K562 (cell line): ENCODE results near the gene RERE. TPM values are rescaled to one million over a fixed set of nuclear protein-coding genes. Genes with fewer than 3 reads are reported as not detected.

Experiments used
- BRF1 ChIP-seq: IDR thresholded peaks from 3 replicates; pipeline ENCODE4 v1.6.1; 2011; ENCODE audit warnings: borderline replicate concordance, mild to moderate bottlenecking; ENCODE audit not compliant: insufficient read length; ENCODE audit errors: extremely low read depth
- CBFA2T3 ChIP-seq: fragments of 450-650 bp; IDR thresholded peaks from 2 replicates; pipeline ENCODE4 v1.6.1; 2017
- CREB1 ChIP-seq, 2 experiments: sonication (generic) in 1 of 2; formaldehyde crosslinking in 1 of 2; IDR thresholded peaks; 2 replicates each; pipeline versions ENCODE4 v1.6.1 to v1.8.0; 2012 to 2022; ENCODE audit warnings: inconsistent platforms in 1 of 2, mild to moderate bottlenecking in 1 of 2, missing genetic modification reagents in 1 of 2, moderate library complexity in 1 of 2
- CTBP1 ChIP-seq: fragments of 450-650 bp; IDR thresholded peaks from 2 replicates; pipeline ENCODE4 v1.6.1; 2016; ENCODE audit warnings: borderline replicate concordance
- DDX20 ChIP-seq: fragments of 450-650 bp; IDR thresholded peaks from 2 replicates; pipeline ENCODE4 v1.6.1; 2016; ENCODE audit warnings: missing genetic modification characterization, low read depth, mild to moderate bottlenecking, missing compliant biosample characterization, moderate library complexity
- FOXK2 ChIP-seq, 2 experiments: fragments of 450-650 bp; IDR thresholded peaks in 1 of 2; conservative IDR thresholded peaks in 1 of 2; 2 replicates each; pipeline ENCODE4 v1.6.1; 2016; ENCODE audit warnings: low read depth in 2 of 2, mild to moderate bottlenecking in 1 of 2
- FOXM1 ChIP-seq, 2 experiments: fragments of 450-650 bp in 1 of 2; sonication (generic) in 1 of 2; formaldehyde crosslinking in 1 of 2; IDR thresholded peaks; 2 replicates each; pipeline versions ENCODE4 v1.6.1 to v1.9.0; 2017 to 2022; ENCODE audit warnings: low read depth in 2 of 2, mild to moderate bottlenecking in 2 of 2, missing genetic modification reagents in 1 of 2, moderate library complexity in 1 of 2
- GMEB1 ChIP-seq: fragments of 250-450 bp; sonication (Bioruptor Pico); IDR thresholded peaks from 2 replicates; pipeline ENCODE4 v1.4.0; 2020; ENCODE audit warnings: mild to moderate bottlenecking
- HCFC1 ChIP-seq: IDR thresholded peaks from 2 replicates; pipeline ENCODE4 v1.6.1; 2012; ENCODE audit warnings: low read depth, low read length, improper control_type of control experiment
- LARP7 ChIP-seq: fragments of 450-650 bp; IDR thresholded peaks from 2 replicates; pipeline ENCODE4 v1.6.1; 2016
- MEF2D ChIP-seq: conservative IDR thresholded peaks from 2 replicates; pipeline ENCODE4 v1.6.1; 2016; ENCODE audit warnings: low read depth, missing genetic modification characterization, missing compliant biosample characterization
- MTF1 ChIP-seq: fragments of 250-450 bp; sonication (Bioruptor Pico); IDR thresholded peaks from 2 replicates; pipeline ENCODE4 v1.9.0; 2021; ENCODE audit warnings: moderate library complexity, mild to moderate bottlenecking, inconsistent platforms, borderline replicate concordance
- SAP30 ChIP-seq: fragments of 200-600 bp; sonication (generic); IDR thresholded peaks from 2 replicates; pipeline ENCODE4 v1.6.1; 2012; ENCODE audit warnings: borderline replicate concordance, low read depth, mild to moderate bottlenecking, moderate library complexity, low read length, control low read depth, inconsistent platforms; ENCODE audit not compliant: insufficient read depth, poor library complexity, severe bottlenecking
- SLC30A9 ChIP-seq: fragments of 250-450 bp; sonication (Bioruptor Pico); IDR thresholded peaks from 2 replicates; pipeline ENCODE4 v1.8.0; 2022; ENCODE audit warnings: mild to moderate bottlenecking, moderate library complexity
- VEZF1 ChIP-seq: fragments of 200-800 bp; sonication (Bioruptor generic); IDR thresholded peaks from 2 replicates; pipeline ENCODE4 v1.6.1; 2017; ENCODE audit warnings: missing genetic modification characterization, missing compliant biosample characterization
- ZBTB34 ChIP-seq: fragments of 250-450 bp; sonication (Bioruptor Pico); IDR thresholded peaks from 2 replicates; pipeline ENCODE4 v1.8.0; 2021; ENCODE audit warnings: mild to moderate bottlenecking, moderate library complexity
- ZFP30 ChIP-seq: fragments of 250-450 bp; sonication (Bioruptor Pico); IDR thresholded peaks from 2 replicates; pipeline ENCODE4 v1.8.0; 2022; ENCODE audit warnings: moderate library complexity, mild to moderate bottlenecking, inconsistent platforms, borderline replicate concordance
- ZFP91 ChIP-seq: sonication (generic); formaldehyde crosslinking; IDR thresholded peaks from 2 replicates; pipeline ENCODE4 v1.8.0; 2022; ENCODE audit warnings: mild to moderate bottlenecking, missing genetic modification reagents
- ZKSCAN3 ChIP-seq: fragments of 250-450 bp; sonication (Bioruptor Pico); IDR thresholded peaks from 2 replicates; pipeline ENCODE4 v1.4.0; 2020
- ZNF764 ChIP-seq: fragments of 250-450 bp; sonication (Bioruptor Pico); IDR thresholded peaks from 2 replicates; pipeline ENCODE4 v1.4.0; 2020; ENCODE audit warnings: low read depth, mild to moderate bottlenecking, moderate library complexity
- ZNF780A ChIP-seq: fragments of 250-450 bp; sonication (Bioruptor Pico); IDR thresholded peaks from 2 replicates; pipeline ENCODE4 v1.5.0; 2021; ENCODE audit warnings: mild to moderate bottlenecking
- polyA plus RNA-seq, 8 experiments: library from polyadenylated mRNA; depleted of rRNA in 4 of 8; stranded (reverse) in 5 of 8; unstranded in 3 of 8; fragments of >200 nt; fragmentation: Nextera tagmentation in 2 of 8; fragmentation: Illumina TruSeq in 1 of 8; extraction: Ambion mirVana in 2 of 8; extraction: Trizol in 1 of 8; gene quantifications; 2 replicates each; pipeline versions ENCODE4 v1.2.1 to v1.2.3, GENCODE V29; 2011 to 2014; ENCODE audit warnings: inconsistent platforms in 1 of 8, missing spikeins in 1 of 8
- total RNA-seq, 7 experiments: library from RNA; depleted of rRNA in 6 of 7; stranded (reverse); fragments of >200 nt in 6 of 7; fragmentation: Illumina TruSeq in 2 of 7; extraction: Trizol in 2 of 7; gene quantifications; 2 replicates each; pipeline versions ENCODE4 v1.2.1 to v1.2.3, GENCODE V29; 2011 to 2021; ENCODE audit warnings: low replicate concordance in 1 of 7

RERE gene
- total and polyA plus RNA-seq, 9 of the 15 experiments (the other 6 are each of a cell fraction or from before 2014, with no cell fraction given) = 3.0 to 51.5 (median 13.4) TPM

GRCh38 chr1:8525558-8526275 lies 291.7 kb downstream of the RERE start (continued):
- TF ChIP-seq ZBTB34 = no peak
- no peak for TF ChIP-seq ZNF764 (CRISPR knock-in tag)
- peak; percentile 73; the same call in 1 of the 2 replicates for TF ChIP-seq FOXM1 (IDR thresholded peaks at IDR 0.05; ENCODE audit: low read depth)
- TF ChIP-seq FOXM1 (CRISPR knock-in tag; IDR thresholded peaks at IDR 0.05; ENCODE audit: low read depth) = no peak
- TF ChIP-seq CTBP1 = peak; percentile 67; the same call in 1 of the 2 replicates
- no peak for TF ChIP-seq SLC30A9
- peak; percentile 51; the same call in 1 of the 2 replicates for TF ChIP-seq GMEB1 (CRISPR knock-in tag)
- TF ChIP-seq HCFC1 = peak; percentile 49; the same call in 1 of the 2 replicates
- TF ChIP-seq LARP7 = peak; percentile 100
- no peak; the same call in 1 of the 2 replicates for TF ChIP-seq MEF2D (tag)
- TF ChIP-seq VEZF1 (CRISPR knock-in tag) = peak; percentile 60
- no peak for TF ChIP-seq ZKSCAN3
- TF ChIP-seq SAP30 = peak; percentile 45
- no peak for TF ChIP-seq BRF1
- TF ChIP-seq CBFA2T3 = no peak; the same call in 1 of the 2 replicates
- TF ChIP-seq MTF1 (CRISPR knock-in tag) = no peak
- no peak for TF ChIP-seq ZFP91
- no peak for TF ChIP-seq ZNF780A (CRISPR knock-in tag)
- TF ChIP-seq ZFP30 (CRISPR knock-in tag) = no peak
- no peak for TF ChIP-seq DDX20 (tag)
- TF ChIP-seq CREB1 (IDR thresholded peaks at IDR 0.05) = peak; percentile 59; the same call in 1 of the 2 replicates
- TF ChIP-seq CREB1 (CRISPR knock-in tag; IDR thresholded peaks at IDR 0.05) = no peak; the same call in 1 of the 2 replicates
- TF ChIP-seq FOXK2 (conservative IDR thresholded peaks at IDR 0.05 in 1 of 2, IDR thresholded peaks at IDR 0.05 in 1 of 2; ENCODE audit: low read depth in 2 of 2) = peak; percentile 98 to 99
